HCT116 (cell line): ENCODE measurements around the gene AFAP1L1. TPM values are rescaled to one million over a fixed set of nuclear protein-coding genes. Genes with fewer than 3 reads are reported as not detected.

Experiments
- ATAC-seq: fragments of 200-7000 bp; cut with Tn5 transposase; 2 replicates; pipeline ENCODE4 v1.9.1; 2020; ENCODE audit warnings: mild to moderate bottlenecking, moderate library complexity
- BruUV-seq: library from RNA; stranded (reverse); fragments of 400-500 nt; replicated peaks from 2 replicates; lab custom pipeline; 2021; lab: Mats Ljungman, UMichigan
- CTCF ChIA-PET: fragments of 300-600 bp; sonication (Branson Sonifier 250); formaldehyde crosslinking; loops from one replicate; lab custom pipeline; 2021; ENCODE audit warnings: antibody characterized with exemption; lab: Charles Lee
- POLR2A ChIA-PET: fragments of 300-600, 350-600 bp; sonication (Branson Sonifier 250); formaldehyde crosslinking; loops from one replicate; lab custom pipeline; 2021; ENCODE audit warnings: antibody characterized with exemption; lab: Charles Lee
- RAD21 ChIA-PET, 2 experiments: fragments of 300-600 bp; sonication (Branson Sonifier 250); formaldehyde crosslinking; loops; one replicate each; lab custom pipeline; 2023; ENCODE audit warnings: low total read pairs in 2 of 2; ENCODE audit not compliant: uncharacterized antibody in 2 of 2, unreplicated experiment in 2 of 2, low non-redundant PET in 1 of 2; lab: Charles Lee
- DNase-seq: peaks from one replicate; pipeline ENCODE4 v3.0.0-alpha.2; 2010; ENCODE audit warnings: low read depth, low spot score
- H2AFZ ChIP-seq: fragments of 200-600 bp; shearing (Covaris generic), sonication (generic); 2 replicates; pipeline ENCODE4 v1.6.1; 2017; ENCODE audit warnings: low read depth, mixed run types, mixed read lengths, antibody characterized with exemption, low read length; ENCODE audit not compliant: poor library complexity, severe bottlenecking
- H3K27ac ChIP-seq: 2 replicates; pipeline ENCODE4 v1.5.1; 2012; ENCODE audit warnings: low read depth, low read length
- H3K27me3 ChIP-seq: fragments of 200-600 bp; sonication (generic); 2 replicates; pipeline ENCODE4 v1.6.1; 2016; ENCODE audit warnings: mixed run types, low read length, mixed read lengths; ENCODE audit not compliant: insufficient read depth
- H3K36me3 ChIP-seq, 2 experiments: fragments of 200-500 bp in 1 of 2; fragments of 200-600 bp in 1 of 2; sonication (Bioruptor generic) in 1 of 2; sonication (generic) in 1 of 2; 2 replicates each; pipeline versions ENCODE4 v1.5.1 to v1.6.1; 2014 to 2016; ENCODE audit warnings: low read length in 2 of 2, inconsistent platforms in 1 of 2, mixed read lengths in 1 of 2, mixed run types in 1 of 2; ENCODE audit not compliant: insufficient read depth in 2 of 2, control insufficient read depth in 1 of 2
- H3K4me1 ChIP-seq, 2 experiments: fragments of 200-600 bp in 1 of 2; sonication (generic) in 1 of 2; 2 replicates each; pipeline versions ENCODE4 v1.5.1 to v1.6.1; 2012 to 2017; ENCODE audit warnings: low read length in 2 of 2, inconsistent platforms in 1 of 2, mild to moderate bottlenecking in 1 of 2, mixed read lengths in 1 of 2, mixed run types in 1 of 2, moderate library complexity in 1 of 2; ENCODE audit not compliant: insufficient read depth in 2 of 2, control insufficient read depth in 1 of 2
- H3K4me2 ChIP-seq: fragments of 200-600 bp; sonication (generic); 2 replicates; pipeline ENCODE4 v1.6.1; 2017; ENCODE audit warnings: mixed run types, low read length, mixed read lengths
- H3K4me3 ChIP-seq, 2 experiments: fragments of 200-600 bp in 1 of 2; sonication (generic) in 1 of 2; replicated peaks in 1 of 2; 2 replicates each; pipeline ENCODE4 v1.5.1; 2011 to 2016; ENCODE audit warnings: low read length in 2 of 2, control low read depth in 1 of 2, low read depth in 1 of 2, mild to moderate bottlenecking in 1 of 2, mixed read lengths in 1 of 2, mixed run types in 1 of 2
- H3K79me2 ChIP-seq: fragments of 200-600 bp; sonication (generic); 2 replicates; pipeline ENCODE4 v1.6.1; 2017; ENCODE audit warnings: mild to moderate bottlenecking, mixed run types, low read length, moderate library complexity, mixed read lengths; ENCODE audit not compliant: insufficient read depth
- H3K9ac ChIP-seq: fragments of 200-600 bp; sonication (generic); 2 replicates; pipeline ENCODE4 v1.6.1; 2016; ENCODE audit warnings: low read length, mixed read lengths
- H3K9me2 ChIP-seq: fragments of 200-600 bp; sonication (generic), shearing (Covaris generic); 2 replicates; pipeline ENCODE4 v1.6.1; 2017; ENCODE audit warnings: mixed run types, mild to moderate bottlenecking, moderate library complexity; ENCODE audit not compliant: insufficient read depth
- H3K9me3 ChIP-seq, 2 experiments: fragments of 200-500 bp in 1 of 2; fragments of 200-600 bp in 1 of 2; sonication (Bioruptor generic) in 1 of 2; sonication (generic) in 1 of 2; 2 replicates each; pipeline ENCODE4 v1.6.1; 2014 to 2017; ENCODE audit warnings: low read length in 2 of 2, mixed read lengths in 2 of 2, inconsistent platforms in 1 of 2, low read depth in 1 of 2, mild to moderate bottlenecking in 1 of 2, mixed run types in 1 of 2, moderate library complexity in 1 of 2; ENCODE audit not compliant: control insufficient read depth in 1 of 2, insufficient read depth in 1 of 2
- H4K20me1 ChIP-seq: fragments of 200-600 bp; sonication (generic), shearing (Covaris generic); 2 replicates; pipeline ENCODE4 v1.6.1; 2017; ENCODE audit warnings: mixed run types, mild to moderate bottlenecking, moderate library complexity; ENCODE audit not compliant: insufficient read depth
- ATF3 ChIP-seq: IDR thresholded peaks from 2 replicates; pipeline ENCODE4 v1.6.1; 2012
- CEBPB ChIP-seq: IDR thresholded peaks from 2 replicates; pipeline ENCODE4 v1.6.1; 2012; ENCODE audit warnings: low read depth
- CTCF ChIP-seq, 3 experiments: fragments of 200-600 bp in 1 of 3; sonication (generic) in 1 of 3; IDR thresholded peaks in 2 of 3; conservative IDR thresholded peaks in 1 of 3; 2 replicates each; pipeline ENCODE4 v1.5.1; 2012 to 2017; ENCODE audit warnings: low read depth in 2 of 3, low read length in 2 of 3, antibody characterized with exemption in 1 of 3, borderline replicate concordance in 1 of 3, control low read depth in 1 of 3, mild to moderate bottlenecking in 1 of 3, mixed read lengths in 1 of 3, mixed run types in 1 of 3, moderate library complexity in 1 of 3; ENCODE audit not compliant: insufficient read depth in 1 of 3
- ELF1 ChIP-seq: IDR thresholded peaks from 2 replicates; pipeline ENCODE4 v1.6.1; 2012; ENCODE audit warnings: low read depth, borderline replicate concordance
- EZH2phosphoT487 ChIP-seq: fragments of 200-600 bp; IDR thresholded peaks from 2 replicates; pipeline ENCODE4 v1.6.1; 2018; ENCODE audit warnings: antibody characterized with exemption, borderline replicate concordance
- FOSL1 ChIP-seq: IDR thresholded peaks from 2 replicates; pipeline ENCODE4 v1.6.1; 2012; ENCODE audit warnings: low read depth
- JUND ChIP-seq: IDR thresholded peaks from 2 replicates; pipeline ENCODE4 v1.6.1; 2012
- MAX ChIP-seq: IDR thresholded peaks from 2 replicates; pipeline ENCODE4 v1.6.1; 2012
- POLR2A ChIP-seq: IDR thresholded peaks from 2 replicates; pipeline ENCODE4 v1.7.0; 2011; ENCODE audit warnings: borderline replicate concordance; ENCODE audit not compliant: insufficient read depth, insufficient read length; ENCODE audit errors: extremely low read depth
- POLR2AphosphoS5 ChIP-seq: IDR thresholded peaks from 2 replicates; pipeline ENCODE4 v1.6.1; 2011; ENCODE audit warnings: mild to moderate bottlenecking, low read depth, low read length, moderate library complexity
- RAD21 ChIP-seq: IDR thresholded peaks from 2 replicates; pipeline ENCODE4 v1.6.1; 2012; ENCODE audit warnings: low read depth, mild to moderate bottlenecking
- REST ChIP-seq: IDR thresholded peaks from 2 replicates; pipeline ENCODE4 v1.6.1; 2012; ENCODE audit warnings: low read depth
- SIN3A ChIP-seq: IDR thresholded peaks from 2 replicates; pipeline ENCODE4 v1.6.1; 2012; ENCODE audit warnings: low read depth
- SP1 ChIP-seq: IDR thresholded peaks from 2 replicates; pipeline ENCODE4 v1.6.1; 2012; ENCODE audit warnings: low read depth
- SRF ChIP-seq: IDR thresholded peaks from 2 replicates; pipeline ENCODE4 v1.6.1; 2012; ENCODE audit warnings: low read depth
- TCF7L2 ChIP-seq: IDR thresholded peaks from 2 replicates; pipeline ENCODE4 v1.7.0; 2011; ENCODE audit warnings: borderline replicate concordance, inconsistent platforms; ENCODE audit not compliant: insufficient read depth, insufficient read length; ENCODE audit errors: extremely low read depth
- YY1 ChIP-seq: IDR thresholded peaks from 2 replicates; pipeline ENCODE4 v1.6.1; 2011; ENCODE audit warnings: low read length, low read depth, moderate library complexity, mild to moderate bottlenecking; ENCODE audit not compliant: insufficient replicate concordance; ENCODE audit errors: extremely low read depth
- ZBTB33 ChIP-seq: IDR thresholded peaks from 2 replicates; pipeline ENCODE4 v1.6.1; 2011; ENCODE audit warnings: mild to moderate bottlenecking, low read length, moderate library complexity; ENCODE audit not compliant: insufficient replicate concordance; ENCODE audit errors: extremely low read depth
- ZFX ChIP-seq: fragments of 450-650 bp; IDR thresholded peaks from 2 replicates; pipeline ENCODE4 v1.6.1; 2017
- ZNF274 ChIP-seq: fragments of 200-500 bp; sonication (Bioruptor generic); IDR thresholded peaks from 2 replicates; pipeline ENCODE4 v1.6.1; 2014; ENCODE audit warnings: mild to moderate bottlenecking, low read depth, low read length, inconsistent platforms
- intact Hi-C: fragments of 100-400 bp; cut with micrococcal nuclease; formaldehyde crosslinking; loops from 2 replicates; pipeline ENCODE4 v1.10.0; 2022
- total RNA-seq: library from RNA; stranded (reverse); gene quantifications from one replicate; pipeline ENCODE4 v1.2.1, GENCODE V29; 2021; ENCODE audit not compliant: unreplicated experiment

AFAP1L1 gene
- total RNA-seq, 1 experiment from 2014 or later: 4.3 TPM

GRCh38 chr5:149309354-149309753 is 37.7 kb downstream of the AFAP1L1 start:
- no peaks in the 10 kb centered on the region for H3K27me3 ChIP-seq
- H3K9ac ChIP-seq: no peak overlapping the region
- H3K4me3 ChIP-seq: no peak overlapping the region
- RAD21 ChIA-PET: no interaction called here
- POLR2A ChIA-PET: no interaction called here
- no peaks in the 10 kb centered on the region for H4K20me1 ChIP-seq
- CTCF ChIA-PET: interaction anchor here (0.7 kb wide), 1 partner anchor 59 kb away, joined by 3 read pairs; no protein-coding TSS in a partner anchor
- H3K27ac ChIP-seq: no peak overlapping the region
- H2AFZ ChIP-seq: no peak overlapping the region
- no TSS peak for BruUV-seq
- H3K36me3 ChIP-seq: no peaks in the 10 kb centered on the region
- intact Hi-C loops: no loop called here
- no peak overlapping the region for H3K4me2 ChIP-seq
- ATAC-seq: no peak
- H3K79me2 ChIP-seq: no peaks in the 10 kb centered on the region
- H3K9me2 ChIP-seq: no peaks in the 10 kb centered on the region
- DNase-seq: no peak
- no peaks in the 10 kb centered on the region for H3K4me1 ChIP-seq
- no peaks in the 10 kb centered on the region for H3K9me3 ChIP-seq
- TF ChIP-seq CEBPB (no peak), JUND (no peak), ZNF274 (no peak), ATF3 (no peak), FOSL1 (no peak), YY1 (no peak), CTCF (IDR thresholded peaks at IDR 0.05 in 2 of 3, conservative IDR thresholded peaks at IDR 0.05 in 1 of 3; ENCODE audit: borderline replicate concordance in 1 of 3, insufficient read depth in 1 of 3, low read depth in 2 of 3, low read length in 2 of 3) (no peak), POLR2A (no peak), RAD21 (no peak), SIN3A (no peak), POLR2AphosphoS5 (no peak), ELF1 (no peak), REST (no peak), ZFX (no peak), SRF (no peak), SP1 (no peak), TCF7L2 (no peak), ZBTB33 (no peak), EZH2phosphoT487 (no peak), MAX (no peak)
